ENCODE results near the gene ITPR1.

DNA sequence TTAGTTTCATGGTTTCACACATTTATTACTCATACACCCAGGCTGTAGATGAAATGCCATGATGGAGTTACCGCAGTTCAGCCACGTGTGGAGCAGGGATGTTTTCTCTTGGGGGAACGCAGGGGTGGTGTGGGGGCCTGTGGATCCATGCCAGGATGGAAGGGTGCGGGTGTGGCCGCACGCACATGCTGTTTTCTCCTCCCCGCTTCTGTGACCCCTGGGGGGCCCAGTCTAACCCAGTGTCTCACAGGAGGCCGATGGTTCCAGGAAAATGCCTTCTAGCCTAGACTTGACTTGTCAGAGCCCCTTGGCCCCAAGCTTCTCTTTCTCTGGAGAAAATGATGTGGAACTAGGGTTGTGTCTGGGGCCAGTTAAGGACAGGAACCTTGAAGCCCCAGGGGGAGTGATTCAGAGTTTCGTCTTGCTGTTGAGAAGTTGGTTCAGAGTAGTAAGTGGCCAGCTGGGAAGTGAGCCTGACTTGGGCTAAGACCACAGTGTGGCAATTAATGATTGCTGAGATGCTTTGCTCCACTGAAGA, 245.7 kb downstream of the ITPR1 start:
- TF ChIP-seq EZH2 (IDR thresholded peaks at IDR 0.05) (no peak), POLR2AphosphoS5 (IDR thresholded peaks at IDR 0.05; ENCODE audit: borderline replicate concordance, low read depth, low read length) (no peak)

All from SK-N-MC (cell line).